Mesenchymal stem cell (in vitro differentiated cells and primary cell): Measurements from ENCODE around the gene NCOR2.

Experiments used
- DNase-seq: peaks from one replicate; pipeline ENCODE4 v3.0.0-alpha.2; 2013
- H2AFZ ChIP-seq: one replicate; pipeline ENCODE4 v1.6.1; 2013; ENCODE audit warnings: low read depth, mild to moderate bottlenecking, control low read depth, inconsistent platforms, low read length, moderate library complexity
- H2AK5ac ChIP-seq: 2 replicates; pipeline ENCODE4 v1.6.1; 2013; ENCODE audit warnings: low read length, moderate library complexity, mild to moderate bottlenecking, inconsistent platforms; ENCODE audit not compliant: severe bottlenecking
- H2BK120ac ChIP-seq: one replicate; pipeline ENCODE4 v1.6.1; 2013; ENCODE audit warnings: low read depth, mild to moderate bottlenecking, inconsistent platforms, low read length, moderate library complexity
- H2BK12ac ChIP-seq, 2 experiments: one replicate each; pipeline ENCODE4 v1.6.1; 2013; ENCODE audit warnings: inconsistent platforms in 2 of 2, low read length in 2 of 2, mild to moderate bottlenecking in 2 of 2, moderate library complexity in 2 of 2, control low read depth in 1 of 2
- H2BK15ac ChIP-seq: one replicate; pipeline ENCODE4 v1.6.1; 2013; ENCODE audit warnings: mild to moderate bottlenecking, low read depth, inconsistent platforms; ENCODE audit not compliant: poor library complexity, severe bottlenecking
- H2BK5ac ChIP-seq: 2 replicates; pipeline ENCODE4 v1.6.1; 2013; ENCODE audit warnings: low read depth, mild to moderate bottlenecking, low read length, control low read depth, inconsistent platforms; ENCODE audit not compliant: poor library complexity, severe bottlenecking
- H3K14ac ChIP-seq, 2 experiments: one replicate each; pipeline ENCODE4 v1.6.1; 2013; ENCODE audit warnings: inconsistent platforms in 2 of 2, low read length in 2 of 2, control low read depth in 1 of 2, mild to moderate bottlenecking in 1 of 2, moderate library complexity in 1 of 2
- H3K18ac ChIP-seq, 2 experiments: one replicate each; pipeline ENCODE4 v1.6.1; 2013; ENCODE audit warnings: inconsistent platforms in 2 of 2, low read length in 2 of 2, control low read depth in 1 of 2, low read depth in 1 of 2, mild to moderate bottlenecking in 1 of 2
- H3K23ac ChIP-seq, 2 experiments: one replicate each; pipeline ENCODE4 v1.6.1; 2013; ENCODE audit warnings: inconsistent platforms in 2 of 2, low read length in 2 of 2, mild to moderate bottlenecking in 2 of 2, moderate library complexity in 2 of 2, control low read depth in 1 of 2
- H3K27ac ChIP-seq: 2 replicates; pipeline ENCODE4 v1.5.1; 2013; ENCODE audit warnings: mild to moderate bottlenecking, moderate library complexity, low read length, control low read depth, inconsistent platforms; ENCODE audit not compliant: poor library complexity, severe bottlenecking
- H3K27me3 ChIP-seq, 2 experiments: 2 replicates each; pipeline versions ENCODE4 v1.6.1 to v1.7.0; 2013; ENCODE audit warnings: low read length in 2 of 2, mild to moderate bottlenecking in 2 of 2, moderate library complexity in 2 of 2, control low read depth in 1 of 2, inconsistent platforms in 1 of 2; ENCODE audit not compliant: control insufficient read depth in 1 of 2, insufficient read depth in 1 of 2
- H3K36me3 ChIP-seq, 2 experiments: 2 replicates each; pipeline versions ENCODE4 v1.6.1 to v1.7.0; 2013; ENCODE audit warnings: low read length in 2 of 2, control low read depth in 1 of 2, inconsistent platforms in 1 of 2, low read depth in 1 of 2, mild to moderate bottlenecking in 1 of 2; ENCODE audit not compliant: insufficient read depth in 2 of 2, control insufficient read depth in 1 of 2
- H3K4ac ChIP-seq, 2 experiments: one replicate each; pipeline ENCODE4 v1.6.1; 2013; ENCODE audit warnings: inconsistent platforms in 2 of 2, low read length in 2 of 2, mild to moderate bottlenecking in 2 of 2, moderate library complexity in 2 of 2, control low read depth in 1 of 2, low read depth in 1 of 2
- H3K4me1 ChIP-seq: 2 replicates; pipeline ENCODE4 v1.6.1; 2013; ENCODE audit warnings: low read depth, low read length, control low read depth; ENCODE audit not compliant: control insufficient read depth, insufficient read depth
- H3K4me2 ChIP-seq: 2 replicates; pipeline ENCODE4 v1.6.1; 2013; ENCODE audit warnings: low read length, mild to moderate bottlenecking, inconsistent platforms; ENCODE audit not compliant: poor library complexity, severe bottlenecking
- H3K4me3 ChIP-seq, 2 experiments: 2 replicates each; pipeline versions ENCODE4 v1.5.1 to v1.7.0; 2013; ENCODE audit warnings: low read length in 2 of 2, mild to moderate bottlenecking in 2 of 2, control low read depth in 1 of 2, low read depth in 1 of 2; ENCODE audit not compliant: insufficient read depth in 1 of 2
- H3K79me1 ChIP-seq: replicated peaks from 2 replicates; pipeline ENCODE4 v1.6.1; 2013; ENCODE audit warnings: mild to moderate bottlenecking, control low read depth, low read length, inconsistent platforms; ENCODE audit not compliant: poor library complexity, severe bottlenecking
- H3K9ac ChIP-seq: 2 replicates; pipeline ENCODE4 v1.7.0; 2013; ENCODE audit warnings: mild to moderate bottlenecking, low read length, moderate library complexity
- H3K9me3 ChIP-seq: 2 replicates; pipeline ENCODE4 v1.7.0; 2013; ENCODE audit warnings: mild to moderate bottlenecking, low read length; ENCODE audit not compliant: control insufficient read depth
- H4K8ac ChIP-seq: one replicate; pipeline ENCODE4 v1.6.1; 2013; ENCODE audit warnings: inconsistent platforms, mild to moderate bottlenecking, low read length, moderate library complexity
- H4K91ac ChIP-seq: one replicate; pipeline ENCODE4 v1.6.1; 2013; ENCODE audit warnings: mild to moderate bottlenecking, low read length, inconsistent platforms
- WGBS: methylation state at CpG from one replicate; pipeline ENCODE4 v1.1.7; 2013; ENCODE audit warnings: mixed read lengths; 5-methylcytosine and 5-hydroxymethylcytosine counted together

Gene NCOR2

DNA sequence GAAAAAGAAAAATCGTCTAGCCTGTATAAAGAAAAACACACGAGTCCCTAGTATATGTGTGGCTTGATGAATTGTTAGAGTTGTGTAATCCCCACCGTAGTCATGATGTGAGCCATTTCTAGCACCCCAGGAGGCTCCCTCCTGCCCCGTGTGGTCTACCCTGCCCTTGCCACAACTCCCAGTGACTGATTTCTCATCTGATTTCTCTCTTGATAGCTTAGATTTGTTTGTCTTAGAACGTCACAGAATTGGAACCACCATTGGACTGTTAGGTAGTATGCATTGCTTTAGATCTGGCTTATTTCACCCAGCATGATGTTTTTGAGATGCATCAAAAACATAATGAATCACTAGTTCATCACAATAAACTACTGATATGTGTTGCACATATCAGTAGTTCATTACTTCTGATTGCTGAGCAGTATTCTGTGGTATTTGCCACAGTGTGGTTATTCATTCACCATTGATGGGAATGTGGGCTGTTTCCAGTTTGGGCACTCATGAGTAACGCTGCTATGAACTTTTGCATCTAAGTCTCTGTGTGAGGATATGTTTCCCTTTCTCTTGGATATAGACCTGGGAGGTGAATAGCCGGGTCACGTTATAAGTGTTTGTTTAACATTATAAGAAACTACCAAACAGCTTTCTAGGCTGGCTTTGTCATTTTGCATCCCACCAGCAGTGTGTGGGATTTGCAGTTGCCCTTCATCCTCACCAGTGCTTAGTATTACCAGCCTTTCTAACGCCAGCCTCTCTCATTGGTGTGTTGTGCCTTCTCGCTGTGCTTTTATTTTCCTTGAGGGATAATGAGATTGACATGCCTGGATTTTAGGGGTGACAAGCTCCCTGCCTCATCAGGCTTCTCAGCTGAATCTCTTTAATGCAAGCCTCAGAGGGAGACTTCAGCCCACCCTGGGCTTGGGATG lies 31.9 kb upstream of the NCOR2 start:
- no peak overlapping the region for H4K8ac ChIP-seq
- peaks cover 3 to 8% of the 10 kb centered on the region in 2 experiments for H3K27me3 ChIP-seq
- 93% methylated on average over 8 of the region's 10 CpGs for WGBS

GRCh38 chr12:124597041-124597440 lies 29.6 kb upstream of the NCOR2 start:
- no peak overlapping the region for H3K4ac ChIP-seq
- no peak overlapping the region for H2BK12ac ChIP-seq
- H3K4me3 ChIP-seq: no peak overlapping the region
- H3K4me2 ChIP-seq: no peak overlapping the region
- no peak overlapping the region for H4K8ac ChIP-seq
- H2AK5ac ChIP-seq: peak overlapping the region; percentile 49
- no peak for DNase-seq
- no peak overlapping the region for H3K14ac ChIP-seq
- H4K91ac ChIP-seq: no peak overlapping the region
- H2BK15ac ChIP-seq: no peak overlapping the region
- H3K36me3 ChIP-seq: no peaks in the 10 kb centered on the region
- peaks cover 3 to 10% of the 10 kb centered on the region in 2 experiments for H3K27me3 ChIP-seq
- no peak overlapping the region for H3K27ac ChIP-seq
- no peak overlapping the region for H2BK5ac ChIP-seq
- H3K23ac ChIP-seq: no peak overlapping the region
- peaks cover 5% of the 10 kb centered on the region for H3K4me1 ChIP-seq
- H3K79me1 ChIP-seq: no peaks in the 10 kb centered on the region
- no peaks in the 10 kb centered on the region for H3K9me3 ChIP-seq
- 65% methylated on average over 2 of the region's 2 CpGs for WGBS
- H3K18ac ChIP-seq: no peak overlapping the region
- H3K9ac ChIP-seq: no peak overlapping the region
- H2AFZ ChIP-seq: no peak overlapping the region
- H2BK120ac ChIP-seq: no peak overlapping the region

More for the DNA sequence above, 31.9 kb upstream of the NCOR2 start:
- H2AFZ ChIP-seq: no peak overlapping the region
- H3K4me2 ChIP-seq: no peak overlapping the region
- no peaks in the 10 kb centered on the region for H3K9me3 ChIP-seq
- H3K36me3 ChIP-seq: no peaks in the 10 kb centered on the region
- H3K4me3 ChIP-seq: no peak overlapping the region
- H4K91ac ChIP-seq: no peak overlapping the region
- H3K23ac ChIP-seq: no peak overlapping the region
- no peak overlapping the region for H3K9ac ChIP-seq
- peak overlapping the region; percentile 71 for H3K27ac ChIP-seq
- no peak overlapping the region for H3K18ac ChIP-seq
- no peaks in the 10 kb centered on the region for H3K79me1 ChIP-seq
- H2BK120ac ChIP-seq: no peak overlapping the region
- no peak overlapping the region for H3K4ac ChIP-seq
- no peak overlapping the region for H3K14ac ChIP-seq
- no peak overlapping the region for H2BK15ac ChIP-seq
- H2BK12ac ChIP-seq: no peak overlapping the region
- H2BK5ac ChIP-seq: no peak overlapping the region
- peak; percentile 36 for DNase-seq
- H2AK5ac ChIP-seq: peak overlapping the region; percentile 75
- no peaks in the 10 kb centered on the region for H3K4me1 ChIP-seq

DNA sequence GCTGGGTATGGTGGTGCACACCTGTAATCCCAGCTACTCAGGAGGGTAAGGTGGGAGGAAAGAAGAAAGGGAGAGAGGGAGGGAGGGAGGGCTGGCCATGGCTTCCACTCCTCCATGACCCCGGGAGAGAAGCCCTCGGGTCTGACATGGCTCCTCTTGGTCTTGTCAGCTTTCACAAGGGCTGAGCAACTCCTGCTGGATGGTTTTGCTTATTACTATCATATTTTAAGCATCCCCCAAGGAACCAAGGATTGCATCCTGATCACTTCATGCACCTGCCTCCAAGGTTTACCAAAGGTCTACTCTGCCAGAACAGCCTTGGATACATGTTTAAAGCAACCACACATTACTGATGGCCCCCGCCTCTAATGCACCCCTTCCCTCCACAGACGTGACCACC lies 28.0 kb upstream of the NCOR2 start:
- no peak overlapping the region for H2BK120ac ChIP-seq
- no peak overlapping the region for H3K23ac ChIP-seq
- H3K4me3 ChIP-seq: no peak overlapping the region
- H4K8ac ChIP-seq: no peak overlapping the region
- H2AFZ ChIP-seq: no peak overlapping the region
- WGBS: 88% methylated on average over 4 of the region's 4 CpGs
- no peak overlapping the region for H4K91ac ChIP-seq
- H3K4ac ChIP-seq: no peak overlapping the region
- peaks cover 3 to 10% of the 10 kb centered on the region in 2 experiments for H3K27me3 ChIP-seq
- no peak overlapping the region for H3K18ac ChIP-seq
- no peak overlapping the region for H2AK5ac ChIP-seq
- H2BK5ac ChIP-seq: no peak overlapping the region
- peaks cover under 1% of the 10 kb centered on the region for H3K9me3 ChIP-seq
- no peak overlapping the region for H2BK15ac ChIP-seq
- peaks cover 6% of the 10 kb centered on the region for H3K4me1 ChIP-seq
- H3K36me3 ChIP-seq: no peaks in the 10 kb centered on the region
- no peak overlapping the region for H3K4me2 ChIP-seq
- no peaks in the 10 kb centered on the region for H3K79me1 ChIP-seq
- DNase-seq: no peak
- H3K14ac ChIP-seq: no peak overlapping the region
- no peak overlapping the region for H3K27ac ChIP-seq
- H2BK12ac ChIP-seq: no peak overlapping the region
- H3K9ac ChIP-seq: no peak overlapping the region

DNA sequence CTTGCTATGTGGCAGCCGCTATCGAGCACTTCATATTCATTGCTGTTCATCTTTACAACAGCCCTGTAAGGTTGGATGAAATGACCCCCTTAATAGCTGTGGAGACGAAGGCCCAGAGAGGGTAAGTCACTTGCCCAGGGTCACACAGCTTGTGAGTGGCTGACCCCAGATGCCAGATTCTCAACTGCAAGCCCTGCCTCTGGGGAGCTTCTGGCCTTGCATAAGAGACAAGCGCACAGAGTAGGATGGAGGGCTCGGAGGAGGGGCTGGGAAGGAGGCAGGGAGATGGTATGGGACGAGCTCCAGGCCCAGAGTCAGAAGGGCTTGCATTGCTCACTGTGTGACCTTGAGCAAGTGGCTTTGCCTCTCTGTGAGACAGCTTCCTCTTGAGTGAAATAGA lies 27.4 kb upstream of the NCOR2 start:
- no peak overlapping the region for H3K23ac ChIP-seq
- 95% methylated on average over 6 of the region's 6 CpGs for WGBS
- peaks cover 3 to 10% of the 10 kb centered on the region in 2 experiments for H3K27me3 ChIP-seq
- no peak overlapping the region for H3K14ac ChIP-seq
- no peak overlapping the region for H3K4ac ChIP-seq
- no peak for DNase-seq
- no peak overlapping the region for H4K8ac ChIP-seq
- no peak overlapping the region for H2AFZ ChIP-seq
- H2AK5ac ChIP-seq: no peak overlapping the region
- no peak overlapping the region for H3K4me2 ChIP-seq
- peaks cover 6% of the 10 kb centered on the region for H3K9me3 ChIP-seq
- H3K18ac ChIP-seq: no peak overlapping the region
- no peak overlapping the region for H3K27ac ChIP-seq
- no peaks in the 10 kb centered on the region for H3K36me3 ChIP-seq
- H3K9ac ChIP-seq: no peak overlapping the region
- no peak overlapping the region for H2BK5ac ChIP-seq
- H2BK120ac ChIP-seq: no peak overlapping the region
- no peaks in the 10 kb centered on the region for H3K79me1 ChIP-seq
- H3K4me3 ChIP-seq: no peak overlapping the region
- H2BK12ac ChIP-seq: no peak overlapping the region
- H2BK15ac ChIP-seq: no peak overlapping the region
- peaks cover 6% of the 10 kb centered on the region for H3K4me1 ChIP-seq
- peak overlapping the region; percentile 35 for H4K91ac ChIP-seq
